Chondrocyte (in vitro differentiated cells): ENCODE data around the gene ASTN2. TPM values are rescaled to one million over a fixed set of nuclear protein-coding genes. Genes with fewer than 3 reads are reported as not detected.

Experiments
- DNase-seq: peaks from one replicate; pipeline ENCODE4 v3.0.0; 2021; ENCODE audit warnings: mixed read lengths, low spot score
- H3K27ac Mint-ChIP-seq: one replicate; pipeline ENCODE4 v1.8.0; 2021; ENCODE audit warnings: mild to moderate bottlenecking, moderate library complexity, mixed read lengths; ENCODE audit not compliant: unreplicated experiment
- H3K27me3 Mint-ChIP-seq: 2 replicates; pipeline ENCODE4 v1.8.0; 2021; ENCODE audit warnings: low read depth, mixed read lengths
- H3K36me3 Mint-ChIP-seq: 2 replicates; pipeline ENCODE4 v1.8.0; 2021; ENCODE audit warnings: low read depth, mixed read lengths
- H3K4me1 Mint-ChIP-seq: 2 replicates; pipeline ENCODE4 v1.8.0; 2021; ENCODE audit warnings: low read depth, mild to moderate bottlenecking, mixed read lengths
- H3K4me3 Mint-ChIP-seq: one replicate; pipeline ENCODE4 v1.8.0; 2021; ENCODE audit warnings: mild to moderate bottlenecking, moderate library complexity, mixed read lengths; ENCODE audit not compliant: unreplicated experiment
- H3K9me3 Mint-ChIP-seq: 2 replicates; pipeline ENCODE4 v1.8.0; 2021; ENCODE audit warnings: low read depth, mixed read lengths
- CTCF ChIP-seq: fragments of 200-600 bp; sonication (generic); IDR thresholded peaks from 2 replicates; pipeline ENCODE4 v1.5.0; 2021; ENCODE audit warnings: antibody characterized with exemption, mild to moderate bottlenecking, moderate library complexity
- total RNA-seq: library from RNA; stranded (reverse); gene quantifications from 3 replicates; pipeline ENCODE4 v1.2.1, GENCODE V29; 2021

Gene ASTN2
- total RNA-seq, 1 donor from 2014 or later: 3.6 TPM

- TF ChIP-seq CTCF: no peak
- peak within 1 kb of the TSS; percentile 96 for H3K4me3 Mint-ChIP-seq
- DNase-seq: peak; percentile 98
- H3K27ac Mint-ChIP-seq: peak within 1 kb of the TSS; percentile 91
- H3K36me3 Mint-ChIP-seq: no peaks in the 10 kb centered on the region
- peaks cover 55% of the 10 kb centered on the region for H3K4me1 Mint-ChIP-seq
- no peaks in the 10 kb centered on the region for H3K27me3 Mint-ChIP-seq
- H3K9me3 Mint-ChIP-seq: no peaks in the 10 kb centered on the region
Measured at GRCh38 chr9:116687074-116687753, 727.6 kb downstream of the ASTN2 start, which contains the start of gene TRIM32. Gene TRIM32, plus strand, starts transcription at chr9:116687305. Its CDS starts 10,438 bp downstream, at chr9:116697743.

- Mint-ChIP-seq H3K4me1 (peaks cover 51% of the 10 kb centered on the region), H3K27ac (peak overlapping the region; percentile 91), H3K9me3 (no peaks in the 10 kb centered on the region), H3K4me3 (peak overlapping the region; percentile 96), H3K36me3 (no peaks in the 10 kb centered on the region), H3K27me3 (no peaks in the 10 kb centered on the region)
- no peak for DNase-seq
- TF ChIP-seq CTCF: no peak
Measured at GRCh38 chr9:116686693-116687073, 728.2 kb downstream of the ASTN2 start.

GRCh38 chr9:116686135-116686534 is 728.7 kb downstream of the ASTN2 start:
- H3K4me3 Mint-ChIP-seq: peak overlapping the region; percentile 96
- H3K27me3 Mint-ChIP-seq: no peaks in the 10 kb centered on the region
- H3K36me3 Mint-ChIP-seq: no peaks in the 10 kb centered on the region
- H3K9me3 Mint-ChIP-seq: no peaks in the 10 kb centered on the region
- DNase-seq: no peak
- TF ChIP-seq CTCF: no peak
- peaks cover 46% of the 10 kb centered on the region for H3K4me1 Mint-ChIP-seq
- no peak overlapping the region for H3K27ac Mint-ChIP-seq

GRCh38 chr9:116685166-116685565 is 729.7 kb downstream of the ASTN2 start:
- Mint-ChIP-seq H3K36me3 (no peaks in the 10 kb centered on the region), H3K27me3 (no peaks in the 10 kb centered on the region), H3K4me3 (no peak overlapping the region), H3K4me1 (peaks cover 37% of the 10 kb centered on the region), H3K27ac (no peak overlapping the region), H3K9me3 (no peaks in the 10 kb centered on the region)
- TF ChIP-seq CTCF: no peak
- no peak for DNase-seq

- Mint-ChIP-seq H3K27me3 (no peaks in the 10 kb centered on the region), H3K27ac (no peak overlapping the region), H3K36me3 (no peaks in the 10 kb centered on the region), H3K4me1 (peaks cover 21% of the 10 kb centered on the region), H3K9me3 (no peaks in the 10 kb centered on the region), H3K4me3 (no peak overlapping the region)
- no peak for DNase-seq
- TF ChIP-seq CTCF: no peak
Measured at GRCh38 chr9:116683535-116683934, 731.3 kb downstream of the ASTN2 start.
